ENCODE measurements around the gene OLIG1.

GRCh38 chr21:33053951-33054350 is 16.0 kb upstream of the OLIG1 start:
- TF ChIP-seq CTCF (IDR thresholded peaks at IDR 0.05) (no peak), ZFX (IDR thresholded peaks at IDR 0.05; ENCODE audit: borderline replicate concordance) (no peak)

Measured in 22Rv1 (cell line).